HG03571 (cell line): ENCODE measurements around the gene DNASE2.
A peak's percentile ranks its signal among the peaks of the same experiment; 100 is the strongest.
"Not testable (repeated sequence)": the region's sequence is repeated elsewhere in the genome, so short reads cannot be mapped to it uniquely, and the experiment has no call there.

Experiments used
- ATAC-seq: cut with Tn5 transposase; IDR thresholded peaks from one replicate; pipeline ENCODE4 v1.9.1; 2021; ENCODE audit not compliant: unreplicated experiment

Gene DNASE2, protein sequence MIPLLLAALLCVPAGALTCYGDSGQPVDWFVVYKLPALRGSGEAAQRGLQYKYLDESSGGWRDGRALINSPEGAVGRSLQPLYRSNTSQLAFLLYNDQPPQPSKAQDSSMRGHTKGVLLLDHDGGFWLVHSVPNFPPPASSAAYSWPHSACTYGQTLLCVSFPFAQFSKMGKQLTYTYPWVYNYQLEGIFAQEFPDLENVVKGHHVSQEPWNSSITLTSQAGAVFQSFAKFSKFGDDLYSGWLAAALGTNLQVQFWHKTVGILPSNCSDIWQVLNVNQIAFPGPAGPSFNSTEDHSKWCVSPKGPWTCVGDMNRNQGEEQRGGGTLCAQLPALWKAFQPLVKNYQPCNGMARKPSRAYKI

DNA sequence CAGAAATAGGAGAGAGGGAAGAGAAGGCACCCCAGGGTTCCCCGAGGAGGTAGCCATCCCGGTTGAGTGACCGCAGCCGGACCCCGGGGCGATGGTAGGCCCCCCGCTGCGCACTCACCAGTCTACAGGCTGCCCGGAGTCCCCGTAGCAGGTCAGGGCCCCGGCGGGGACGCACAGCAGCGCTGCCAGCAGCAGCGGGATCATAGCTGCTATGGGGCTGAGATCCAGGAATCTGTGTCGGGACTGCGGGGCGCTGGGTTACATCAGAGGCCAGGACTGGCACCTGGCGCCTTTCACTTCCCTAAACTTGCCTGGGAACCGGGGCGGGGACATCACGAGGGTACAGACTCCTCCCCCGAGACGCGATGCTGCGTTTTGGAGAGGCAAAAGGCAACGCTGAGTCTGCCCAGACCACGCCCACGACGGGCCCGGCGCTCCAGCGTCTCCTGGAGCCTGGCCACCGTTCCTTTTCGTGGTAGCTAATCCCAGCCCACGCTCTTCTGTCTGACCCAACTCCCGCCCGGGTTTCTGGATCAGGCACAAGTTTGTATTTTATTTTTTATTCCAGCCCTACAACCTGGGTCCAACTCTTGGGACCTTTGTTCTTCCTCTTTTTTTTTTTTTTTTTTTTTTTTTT lies at the start of gene DNASE2:
Gene DNASE2 (minus strand): TSS at position 278 of the 637 bp plus-strand sequence. CDS start 74 bp downstream, at position 204.
- ATAC-seq = peak; percentile 74

DNA sequence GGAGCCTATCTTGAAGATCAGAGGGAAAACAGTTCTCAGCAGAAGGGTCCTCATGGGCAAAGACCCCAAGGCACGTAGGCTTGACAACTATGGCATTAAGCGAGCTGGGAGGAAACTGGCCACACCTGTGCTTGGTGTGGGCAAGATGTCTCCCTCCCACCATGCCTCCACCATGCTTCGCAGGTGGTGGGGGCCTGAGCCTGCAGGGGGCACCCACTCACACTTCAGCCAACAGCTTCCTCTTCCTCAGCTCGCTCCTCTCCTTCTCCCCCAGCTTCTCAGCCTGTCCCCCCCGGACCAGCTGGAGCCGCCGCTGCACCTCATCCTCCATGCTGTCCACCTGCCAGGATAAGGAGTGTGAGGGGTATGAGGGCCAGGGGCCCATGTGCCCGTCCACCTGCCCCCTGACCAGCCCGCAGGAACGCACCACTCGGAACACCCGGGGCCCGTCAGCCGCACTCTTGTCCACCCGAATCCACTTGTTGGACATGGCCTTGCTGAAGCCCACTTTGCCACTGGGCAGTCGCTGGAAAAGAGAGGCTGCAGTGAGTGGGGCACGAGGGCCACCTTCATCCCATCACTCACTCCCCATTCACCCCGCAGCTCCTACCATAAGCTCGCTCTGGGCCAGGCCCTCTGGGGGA lies 48.9 kb upstream of the DNASE2 start:
- no peak for ATAC-seq

DNA sequence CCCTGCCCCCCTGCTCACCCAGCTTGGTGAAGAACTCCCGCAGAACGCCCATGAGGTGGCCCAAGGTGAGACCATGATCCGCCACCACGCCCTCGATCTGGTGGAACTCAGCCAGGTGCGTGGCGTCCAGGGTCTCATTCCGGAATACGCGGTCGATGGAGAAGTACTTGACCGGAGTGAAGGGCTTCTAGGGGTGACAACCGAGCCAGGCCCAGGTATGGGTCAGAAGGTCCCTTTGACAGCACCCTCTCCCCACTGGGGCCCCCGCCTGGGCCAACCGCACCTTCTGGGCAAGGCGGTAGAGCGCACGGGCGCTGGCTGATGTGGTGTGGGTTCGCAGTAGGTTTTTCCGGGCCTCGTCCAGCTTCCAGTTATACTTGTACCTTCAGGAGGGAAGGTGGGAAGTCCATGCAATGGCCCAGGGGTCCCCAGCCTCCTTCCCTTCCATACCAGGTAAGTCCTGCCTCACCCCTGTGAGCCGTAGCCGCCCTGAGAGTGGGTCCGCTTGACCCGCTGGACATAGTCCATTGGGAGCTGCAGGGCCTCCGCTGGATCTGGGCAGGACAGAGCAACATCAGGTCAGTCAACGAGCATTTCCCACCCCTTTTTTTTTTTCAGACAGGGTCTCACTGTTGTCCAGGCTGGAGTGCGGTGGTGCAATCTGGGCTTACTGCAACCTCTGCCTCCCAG lies 43.5 kb upstream of the DNASE2 start:
- no peak for ATAC-seq

DNA sequence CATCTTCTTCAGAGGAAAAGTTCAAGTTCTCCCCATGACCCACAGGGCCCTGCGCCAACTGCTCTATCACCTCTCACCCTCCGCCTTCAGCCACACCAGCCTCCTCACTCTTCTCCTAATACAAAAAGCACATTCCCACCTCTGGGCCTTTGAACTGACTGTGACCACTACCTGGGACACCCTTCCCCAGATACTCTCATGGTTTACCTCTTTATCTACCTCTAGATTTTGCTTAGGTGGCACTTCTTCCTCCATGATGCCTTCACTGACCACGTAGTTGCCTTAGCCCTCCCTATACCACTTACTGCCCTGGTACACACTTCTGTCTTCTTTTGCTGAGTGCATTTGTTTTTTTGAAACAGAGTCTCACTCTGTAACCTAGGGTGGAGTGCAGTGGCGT lies 41.7 kb upstream of the DNASE2 start:
- no peak for ATAC-seq

DNA sequence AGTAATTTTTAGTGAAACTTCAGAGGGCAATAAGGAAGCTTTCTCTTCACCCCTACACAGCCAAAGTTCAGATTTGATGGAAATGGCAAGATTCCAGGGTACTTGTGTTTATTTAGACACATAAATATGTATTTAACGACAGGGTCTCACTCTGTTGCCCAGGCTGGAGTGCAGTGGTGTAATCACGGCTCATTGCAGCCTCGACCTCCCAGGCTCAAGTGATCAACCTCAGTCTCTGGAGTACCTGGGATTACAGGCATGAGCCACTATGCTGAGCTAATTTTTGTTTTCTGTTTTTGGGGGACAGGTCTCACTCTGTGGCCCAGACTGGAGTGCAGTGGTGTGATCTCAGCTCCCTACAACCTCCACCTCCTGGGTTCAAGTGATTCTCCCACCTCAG lies 39.8 kb upstream of the DNASE2 start:
- no peak for ATAC-seq

DNA sequence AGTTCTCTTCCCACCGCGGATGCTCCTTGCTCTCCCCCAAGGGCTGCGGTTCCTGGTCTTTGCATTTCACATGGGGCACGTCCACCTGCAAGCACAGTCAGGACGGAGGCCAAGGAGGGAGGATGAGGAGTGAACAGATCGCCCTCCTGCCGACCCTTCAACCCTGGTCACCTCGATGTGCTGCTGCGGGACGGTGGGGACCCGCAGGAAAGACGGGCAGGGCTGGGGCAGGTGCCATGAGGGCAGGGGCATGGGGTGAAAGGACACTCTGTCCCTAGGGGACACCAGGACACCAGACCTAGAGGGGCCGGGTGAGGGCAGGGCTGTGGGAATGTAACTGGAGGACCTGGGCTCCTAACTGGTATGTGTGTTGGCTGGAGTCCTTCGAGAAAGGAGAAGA lies 37.0 kb upstream of the DNASE2 start:
- ATAC-seq = no peak

DNA sequence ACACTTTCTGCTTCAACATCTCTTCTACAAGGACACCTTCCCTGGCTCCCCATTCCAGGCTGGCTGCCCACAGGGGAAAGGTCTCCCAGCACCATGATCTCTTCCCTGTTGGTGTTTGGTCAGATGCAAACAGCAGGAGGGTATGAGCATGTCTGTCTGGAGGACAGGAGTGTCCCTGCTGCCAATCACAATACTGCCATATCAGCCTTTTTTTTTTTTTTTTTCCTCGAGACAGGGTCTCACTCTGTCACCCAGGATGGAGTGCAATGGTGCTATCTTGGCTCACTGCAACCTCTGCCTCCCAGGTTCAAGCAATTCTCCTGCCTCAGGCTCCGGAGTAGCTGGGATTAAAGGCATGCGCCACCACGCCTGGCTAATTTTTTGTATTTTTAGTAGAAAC lies 34.6 kb upstream of the DNASE2 start:
- not testable (repeated sequence) for ATAC-seq

DNA sequence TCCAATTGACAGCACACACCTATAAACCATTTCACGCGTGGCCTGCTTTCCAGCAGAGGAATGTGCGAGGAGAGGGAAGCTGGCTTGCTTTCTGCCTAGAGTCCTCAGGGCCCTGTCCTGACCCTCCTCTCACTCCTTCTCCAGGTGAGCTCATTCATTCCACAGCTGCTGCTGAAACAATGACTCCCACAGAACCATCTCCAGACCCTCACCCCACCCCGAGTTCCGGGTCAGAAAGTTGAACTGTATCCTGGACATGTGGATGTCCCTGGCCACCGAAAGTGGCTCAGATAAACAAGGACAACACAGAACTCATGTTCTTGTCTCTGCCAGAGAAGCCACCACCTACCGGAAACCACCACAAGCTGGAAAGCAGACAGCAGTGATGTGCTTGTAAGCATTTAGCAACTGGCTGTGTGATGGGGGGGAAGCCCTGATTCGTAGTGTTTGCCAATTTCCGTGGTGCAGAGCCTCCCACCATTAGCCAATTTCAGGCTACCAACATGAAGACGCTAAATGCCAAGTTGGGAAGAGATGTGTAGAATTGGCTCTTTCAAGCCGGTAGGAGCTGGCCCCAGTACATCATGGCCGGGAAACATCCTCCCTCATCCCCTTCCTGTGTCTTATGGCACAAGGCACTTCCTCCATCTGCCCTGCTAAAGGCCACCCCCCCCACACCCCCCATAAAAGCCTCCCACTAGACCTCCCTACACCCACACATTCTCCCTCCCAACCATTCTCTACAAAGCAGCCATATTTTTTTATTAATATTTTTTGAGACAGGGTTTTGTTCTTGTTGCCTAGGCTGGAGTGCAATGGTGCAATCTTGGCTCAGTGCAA lies 32.8 kb upstream of the DNASE2 start:
- no peak for ATAC-seq

DNA sequence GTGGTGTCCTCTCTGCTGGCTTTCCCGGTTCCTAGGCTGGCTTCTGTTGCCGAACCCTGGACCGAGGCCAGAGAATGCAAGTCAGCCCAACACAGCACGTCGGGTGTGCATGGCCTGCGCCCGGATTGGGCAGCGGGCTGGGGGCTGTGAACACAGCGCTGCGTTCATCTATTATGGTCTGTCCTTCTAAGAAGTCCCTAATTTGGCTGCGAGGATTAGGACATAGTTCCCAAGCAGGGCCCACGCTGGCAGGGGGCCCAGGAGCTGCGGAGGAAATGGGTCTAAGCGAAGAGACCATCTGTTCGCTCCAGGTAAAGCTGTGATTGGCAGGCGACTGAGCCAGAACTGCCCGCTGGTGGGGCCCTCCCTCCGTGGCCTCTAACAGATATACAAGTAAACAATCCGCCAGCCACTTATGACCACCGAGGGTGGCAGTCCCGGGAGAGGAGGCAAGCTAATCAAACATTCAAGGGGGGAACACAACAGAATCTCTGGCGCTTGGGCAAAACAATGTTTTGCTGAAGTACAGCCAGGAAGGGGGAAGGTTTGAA lies 31.8 kb upstream of the DNASE2 start:
- ATAC-seq = no peak

DNA sequence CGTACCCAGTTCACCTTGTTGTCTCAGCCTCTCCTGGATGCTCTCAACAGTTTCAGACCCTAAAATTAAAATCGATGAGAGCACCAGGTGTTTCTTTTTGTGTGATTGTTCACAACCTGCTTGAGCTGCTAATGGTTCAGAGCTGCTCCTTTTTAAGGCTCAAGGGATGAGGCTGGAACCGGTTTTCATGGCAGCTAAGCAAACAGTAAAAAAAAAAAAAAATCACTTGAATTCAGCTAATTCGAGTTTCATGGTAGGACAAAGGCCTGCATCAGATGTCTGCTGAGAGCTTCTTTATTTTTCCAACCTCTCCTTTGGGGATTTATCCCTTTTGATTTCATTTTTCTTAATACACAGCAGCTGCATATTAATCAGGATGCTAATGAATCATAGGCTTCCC lies 31.3 kb upstream of the DNASE2 start:
- no peak for ATAC-seq

DNA sequence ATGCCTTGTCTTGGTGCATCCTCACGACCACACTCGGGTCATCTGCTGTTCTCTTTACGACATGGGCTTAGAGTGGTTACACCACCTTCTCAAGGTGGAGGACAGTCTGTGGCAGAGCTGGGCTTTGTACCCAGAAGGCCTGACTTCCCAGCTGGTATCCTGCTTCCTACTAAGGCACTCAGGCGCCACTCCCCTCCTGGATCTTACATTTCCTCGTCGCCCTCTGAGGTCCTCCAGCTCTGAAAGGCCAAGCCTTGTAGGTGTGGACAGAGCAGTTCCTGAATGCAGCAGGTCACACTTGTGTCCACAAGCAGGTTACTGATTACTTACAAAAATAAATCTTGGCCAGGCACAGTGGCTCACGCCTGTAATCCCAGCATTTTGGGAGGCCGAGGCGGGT lies 25.9 kb upstream of the DNASE2 start:
- ATAC-seq = no peak

DNA sequence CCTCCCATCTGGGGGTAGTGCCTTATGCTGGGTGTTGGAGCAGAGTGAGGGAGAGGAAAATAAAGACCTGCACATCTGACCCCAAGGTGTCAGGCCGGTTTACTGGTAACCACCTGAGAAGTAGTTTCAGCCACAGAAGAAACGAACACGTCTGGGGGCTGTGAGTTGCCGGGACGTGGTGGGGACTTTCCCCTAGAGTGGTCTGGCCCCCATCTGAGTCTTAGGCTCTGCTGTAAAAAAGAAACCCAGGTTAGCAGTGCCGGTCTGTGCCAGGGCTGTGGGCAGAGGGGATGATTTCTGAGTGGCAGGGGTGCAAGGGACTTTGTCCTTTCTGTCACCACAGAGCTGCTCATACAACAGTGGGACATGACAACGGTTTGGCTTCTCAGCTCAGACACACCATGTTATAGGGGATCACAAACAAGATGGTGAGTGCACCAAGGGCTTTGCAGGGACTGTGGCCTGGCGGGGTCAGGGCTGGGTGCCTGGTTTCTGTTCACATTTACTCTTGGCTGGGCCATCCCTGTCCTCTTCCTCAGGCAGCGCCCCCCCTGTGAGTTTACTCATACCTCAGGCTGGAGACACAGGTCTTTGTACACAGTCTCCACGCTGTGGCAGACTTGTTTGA lies 18.8 kb upstream of the DNASE2 start:
- peak; percentile 58 for ATAC-seq

DNA sequence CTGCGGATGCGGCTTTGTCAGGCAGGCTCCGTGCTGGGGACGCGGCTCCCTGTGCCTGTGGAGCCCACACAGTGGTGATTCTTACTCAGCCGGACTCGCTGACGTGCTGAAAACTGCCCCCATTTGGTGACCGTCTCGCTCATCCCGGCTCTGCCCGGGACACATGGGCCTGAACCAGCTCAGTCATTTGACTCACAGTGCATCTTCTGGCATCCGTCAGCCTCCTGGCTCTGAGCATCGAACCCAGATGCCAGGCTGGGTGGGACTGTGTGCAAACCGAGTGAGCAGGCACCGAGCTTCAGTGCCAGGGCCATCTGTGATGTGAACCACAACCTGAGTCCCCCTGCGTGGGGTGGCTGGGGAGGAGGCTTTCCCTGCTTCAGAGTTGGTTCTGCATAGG lies 15.2 kb upstream of the DNASE2 start:
- no peak for ATAC-seq

DNA sequence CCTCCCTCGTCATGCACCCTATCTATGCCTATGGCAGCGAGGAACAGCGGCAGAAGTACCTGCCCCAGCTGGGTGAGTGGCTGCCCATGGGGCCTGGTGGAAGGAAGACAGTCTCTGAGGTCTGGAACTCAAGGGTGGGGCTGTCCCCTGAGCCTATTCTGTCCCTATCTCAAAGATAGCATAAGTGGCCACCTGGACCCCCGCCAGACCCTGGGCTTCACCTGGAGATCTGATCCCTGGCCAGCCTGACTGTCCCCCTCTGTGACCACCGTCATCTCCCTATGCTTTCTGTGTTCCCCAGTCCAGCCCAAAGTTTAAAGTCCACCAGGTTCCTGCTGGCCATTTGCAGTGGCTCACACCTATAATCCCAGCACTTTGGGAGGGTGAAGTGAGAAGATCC lies 12.3 kb upstream of the DNASE2 start:
- ATAC-seq = no peak

DNA sequence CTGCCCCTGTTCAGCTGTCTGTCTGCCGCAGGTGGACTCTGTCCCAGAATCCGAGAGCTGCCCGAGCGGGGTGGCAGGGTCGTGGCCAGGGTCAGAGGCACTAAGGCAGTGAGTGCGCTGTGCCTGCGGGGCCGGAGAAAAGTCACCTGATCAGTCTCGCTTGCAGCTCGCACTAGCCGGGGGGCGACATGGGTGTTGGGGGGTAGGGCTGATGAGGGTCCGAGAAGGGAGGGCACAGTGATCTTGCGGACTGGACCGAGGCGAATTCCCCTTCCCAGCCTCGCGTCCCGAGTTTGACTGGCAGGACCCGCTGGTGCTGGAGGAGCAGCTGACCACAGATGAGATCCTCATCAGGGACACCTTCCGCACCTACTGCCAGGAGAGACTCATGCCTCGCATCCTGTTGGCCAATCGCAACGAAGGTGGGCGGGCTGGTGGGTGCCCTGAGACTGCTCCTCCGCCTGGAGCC lies 10.3 kb upstream of the DNASE2 start:
- no peak for ATAC-seq

DNA sequence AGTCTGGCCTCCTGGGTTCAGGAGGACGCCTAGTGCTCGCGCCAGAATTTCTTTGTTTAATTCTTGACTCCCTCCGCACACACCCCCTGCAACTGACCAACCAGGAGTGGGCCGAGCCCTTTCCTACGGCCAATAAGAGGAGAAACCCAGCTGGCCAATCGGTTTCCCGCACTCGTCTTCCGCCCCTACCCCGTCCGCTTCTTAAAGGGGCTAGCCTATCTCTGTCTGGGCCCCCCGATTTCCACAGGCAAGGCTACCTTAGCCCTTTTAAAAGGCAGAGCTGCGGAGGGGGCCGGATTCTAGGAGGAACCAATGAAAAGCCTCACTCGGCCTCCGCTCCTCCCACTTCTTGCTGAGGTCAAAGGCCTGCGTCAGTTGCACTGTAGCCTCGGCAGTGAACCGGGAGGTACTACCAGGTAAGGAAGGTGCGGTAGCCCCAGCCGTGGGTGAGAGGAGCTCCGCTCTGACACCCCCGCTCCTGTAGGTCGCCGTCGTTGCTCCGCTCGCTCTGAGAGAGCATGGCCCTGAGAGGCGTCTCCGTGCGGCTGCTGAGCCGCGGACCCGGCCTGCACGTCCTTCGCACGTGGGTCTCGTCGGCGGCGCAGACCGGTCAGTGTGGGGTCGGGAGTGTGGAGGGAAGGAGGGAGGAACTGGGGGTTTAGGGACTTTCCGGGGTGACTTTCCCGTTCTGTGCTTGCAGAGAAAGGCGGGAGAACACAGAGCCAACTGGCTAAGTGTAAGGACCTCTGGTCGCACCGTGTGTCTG lies 9.7 kb upstream of the DNASE2 start, which contains the start of gene GCDH:
Gene GCDH (plus strand): TSS at position 374 of the 766 bp plus-strand sequence. CDS start 145 bp downstream, at position 519.
- peak; percentile 82 for ATAC-seq

DNA sequence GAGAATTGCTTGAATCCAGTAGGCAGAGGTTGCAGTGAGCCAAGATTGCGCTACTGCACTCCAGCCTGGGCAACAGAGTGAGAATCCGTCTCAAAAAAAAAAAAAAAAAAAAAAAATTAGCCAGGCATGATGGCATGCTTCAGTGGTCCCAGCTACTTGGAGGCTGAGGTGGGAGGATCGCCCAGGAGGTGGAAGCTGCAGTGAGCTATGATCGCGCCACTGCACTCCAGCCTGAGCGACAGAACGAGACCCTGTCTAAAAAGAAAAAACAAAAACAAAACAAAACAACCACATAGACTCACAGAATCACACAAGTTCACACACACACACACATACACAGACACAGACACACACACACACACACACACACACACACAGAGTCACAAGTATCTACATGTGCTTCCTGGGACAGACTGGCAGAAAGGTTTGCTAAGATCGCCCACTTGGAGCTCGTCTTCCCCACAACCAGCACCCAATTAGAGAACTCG lies 9.1 kb upstream of the DNASE2 start:
- not testable (repeated sequence) for ATAC-seq

DNA sequence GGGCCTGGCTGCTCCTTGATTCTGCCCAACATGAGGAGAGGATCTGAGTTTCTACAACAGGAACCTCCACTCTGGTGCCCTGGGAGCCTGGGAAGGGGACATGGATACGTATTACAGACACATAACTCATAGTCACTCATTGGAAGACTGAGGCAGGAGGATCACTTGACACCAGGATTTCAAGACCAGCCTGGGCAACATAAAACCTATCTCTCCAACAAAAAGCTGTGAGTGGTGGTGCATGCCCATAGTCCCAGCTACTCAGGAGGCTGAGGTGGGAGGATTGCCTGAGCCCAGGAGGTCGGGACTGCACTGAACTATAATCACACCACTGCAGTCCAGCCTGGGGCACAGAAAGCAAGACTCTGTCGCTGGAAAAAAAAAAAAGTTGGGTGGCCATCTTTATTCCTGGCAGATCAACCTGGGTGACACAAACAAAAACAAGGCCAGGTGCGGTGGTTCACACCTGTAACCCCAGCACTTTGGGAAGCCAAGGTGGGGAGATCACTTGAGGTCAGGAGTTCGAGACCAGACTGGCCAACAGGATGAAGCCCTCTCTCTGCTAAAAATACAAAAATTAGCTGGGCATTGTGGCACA lies 6.9 kb upstream of the DNASE2 start:
- ATAC-seq = no peak
